ENCODE results near the gene ELANE.
"Not testable (repeated sequence)": the region's sequence is repeated elsewhere in the genome, so short reads cannot be mapped to it uniquely, and the experiment has no call there.

Gene ELANE

DNA sequence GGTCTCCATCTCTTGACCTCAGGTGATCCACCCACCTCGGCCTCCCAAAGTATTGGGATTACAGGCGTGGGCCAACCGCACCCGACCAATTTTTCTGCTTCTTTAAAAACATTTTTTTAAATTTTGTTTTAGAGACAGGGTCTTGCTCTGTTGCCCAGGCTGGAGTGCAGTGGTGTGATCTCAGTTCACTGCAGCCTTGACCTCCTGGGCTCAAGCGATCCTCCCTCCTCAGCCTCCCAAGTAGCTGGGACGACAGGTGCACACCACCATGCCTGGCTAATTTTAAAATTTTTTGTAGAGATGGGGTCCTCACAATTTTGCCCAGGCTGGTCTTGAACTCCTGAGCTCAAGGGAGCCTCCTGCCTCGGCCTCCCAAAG lies 9.3 kb upstream of the ELANE start:
- not testable (repeated sequence) for DNase-seq (ENCODE audit: low spot score)

DNA sequence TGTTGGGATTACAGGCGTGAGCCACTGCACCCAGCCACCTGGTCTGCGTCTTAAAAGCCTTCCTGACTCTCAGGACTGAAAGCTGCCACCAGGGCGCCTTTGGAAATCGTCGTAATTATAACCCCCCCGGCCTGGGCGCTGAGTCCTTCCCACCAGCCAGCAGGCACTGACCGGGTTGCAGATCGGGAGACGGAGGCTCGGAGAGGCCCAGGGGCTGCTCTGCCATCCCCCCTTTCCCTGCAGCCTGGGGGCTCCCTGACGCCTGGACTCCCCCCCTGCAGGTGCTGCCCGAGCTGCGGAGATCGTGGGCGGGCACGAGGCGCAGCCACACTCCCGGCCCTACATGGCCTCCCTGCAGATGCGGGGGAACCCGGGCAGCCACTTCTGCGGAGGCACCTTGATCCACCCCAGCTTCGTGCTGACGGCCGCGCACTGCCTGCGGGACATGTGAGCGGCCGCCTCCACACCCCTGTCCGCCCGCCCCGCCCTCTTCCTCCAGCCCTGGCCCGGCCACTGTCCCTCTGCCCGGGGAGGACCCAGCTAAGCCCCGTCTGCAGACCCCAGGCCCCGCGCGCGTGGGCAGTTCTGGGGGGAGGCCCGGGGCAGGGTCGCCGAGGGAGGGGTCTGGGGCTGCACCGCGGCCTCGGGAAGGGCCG lies 8.8 kb upstream of the ELANE start:
- peak; percentile 67 for DNase-seq (ENCODE audit: low spot score)

DNA sequence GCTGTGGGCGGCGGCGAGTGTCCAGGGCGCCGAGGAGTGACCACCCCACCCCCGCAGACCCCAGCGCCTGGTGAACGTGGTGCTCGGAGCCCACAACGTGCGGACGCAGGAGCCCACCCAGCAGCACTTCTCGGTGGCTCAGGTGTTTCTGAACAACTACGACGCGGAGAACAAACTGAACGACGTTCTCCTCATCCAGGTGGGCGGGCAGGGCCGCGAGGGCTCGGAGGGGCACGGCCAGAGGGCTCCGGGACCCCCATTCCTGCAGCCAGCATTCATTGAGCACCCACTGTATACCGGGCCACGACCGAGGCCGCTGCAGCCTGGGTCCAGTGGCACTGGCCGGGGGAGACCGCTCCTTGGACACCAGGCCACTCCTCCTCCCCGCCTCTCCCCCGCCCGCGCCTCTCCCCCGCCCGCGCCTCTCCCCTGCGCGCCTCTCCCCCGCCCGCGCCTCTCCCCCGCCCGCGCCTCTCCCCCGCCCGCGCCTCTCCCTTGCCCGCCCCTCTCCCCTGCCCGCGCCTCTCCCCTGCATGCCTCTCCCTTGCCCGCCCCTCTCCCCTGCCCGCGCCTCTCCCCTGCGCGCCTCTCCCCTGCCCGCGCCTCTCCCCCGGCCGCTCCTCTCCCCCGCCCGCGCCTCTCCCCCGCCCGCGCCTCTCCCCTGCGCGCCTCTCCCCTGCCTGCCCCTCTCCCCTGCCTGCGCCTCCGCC lies 8.1 kb upstream of the ELANE start:
- DNase-seq (ENCODE audit: low spot score) = no peak

DNA sequence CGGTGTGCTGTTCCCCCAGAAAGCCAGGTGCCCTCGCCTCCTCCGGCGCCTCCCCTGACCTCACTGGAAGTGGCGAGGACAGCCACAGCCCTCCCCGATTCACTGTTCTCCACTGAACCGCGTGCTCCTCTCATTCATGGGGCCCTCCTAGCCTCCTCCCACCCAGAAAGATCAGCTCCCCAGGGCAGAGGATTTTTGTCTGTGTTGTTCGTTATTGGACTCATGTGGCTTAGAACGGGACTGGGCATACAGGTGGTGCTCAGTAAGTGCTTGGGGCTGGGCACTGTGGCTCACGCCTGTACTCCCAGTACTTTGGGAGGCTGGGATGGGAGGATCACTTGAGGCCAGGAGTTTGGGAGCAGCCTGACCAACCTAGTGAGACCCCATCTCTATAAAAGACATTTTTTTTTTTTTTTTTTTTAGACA lies 7.5 kb upstream of the ELANE start:
- no peak for DNase-seq (ENCODE audit: low spot score)

DNA sequence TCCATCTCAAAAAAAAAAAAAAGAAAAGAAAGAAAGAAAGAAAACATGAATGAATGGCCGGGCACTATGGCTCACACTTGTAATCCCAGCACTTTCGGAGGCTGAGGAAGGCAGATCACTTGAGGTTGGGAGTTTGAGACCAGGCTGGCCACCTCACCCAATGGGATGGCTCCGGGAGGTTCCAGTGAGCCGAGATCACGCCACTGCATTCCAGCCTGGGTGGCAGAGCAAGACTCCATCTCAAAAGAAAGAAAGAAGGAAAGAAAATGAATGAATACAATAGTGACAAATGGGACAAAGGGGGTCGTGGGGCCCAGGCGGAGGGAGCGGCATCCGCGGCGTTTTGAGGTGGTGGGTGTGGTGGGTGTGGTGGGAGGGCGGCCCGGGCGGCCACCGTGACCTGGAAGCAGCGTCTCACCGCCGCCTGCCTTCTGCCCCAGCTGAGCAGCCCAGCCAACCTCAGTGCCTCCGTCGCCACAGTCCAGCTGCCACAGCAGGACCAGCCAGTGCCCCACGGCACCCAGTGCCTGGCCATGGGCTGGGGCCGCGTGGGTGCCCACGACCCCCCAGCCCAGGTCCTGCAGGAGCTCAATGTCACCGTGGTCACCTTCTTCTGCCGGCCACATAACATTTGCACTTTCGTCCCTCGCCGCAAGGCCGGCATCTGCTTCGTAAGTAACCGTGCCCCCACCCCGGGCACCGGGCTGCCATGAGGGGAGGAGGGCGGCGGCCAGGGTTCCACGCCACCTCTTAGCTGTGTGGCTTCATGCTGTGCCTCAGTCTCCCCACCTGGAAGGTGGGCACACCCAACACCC lies 6.2 kb upstream of the ELANE start:
- no peak for DNase-seq (ENCODE audit: low spot score)

DNA sequence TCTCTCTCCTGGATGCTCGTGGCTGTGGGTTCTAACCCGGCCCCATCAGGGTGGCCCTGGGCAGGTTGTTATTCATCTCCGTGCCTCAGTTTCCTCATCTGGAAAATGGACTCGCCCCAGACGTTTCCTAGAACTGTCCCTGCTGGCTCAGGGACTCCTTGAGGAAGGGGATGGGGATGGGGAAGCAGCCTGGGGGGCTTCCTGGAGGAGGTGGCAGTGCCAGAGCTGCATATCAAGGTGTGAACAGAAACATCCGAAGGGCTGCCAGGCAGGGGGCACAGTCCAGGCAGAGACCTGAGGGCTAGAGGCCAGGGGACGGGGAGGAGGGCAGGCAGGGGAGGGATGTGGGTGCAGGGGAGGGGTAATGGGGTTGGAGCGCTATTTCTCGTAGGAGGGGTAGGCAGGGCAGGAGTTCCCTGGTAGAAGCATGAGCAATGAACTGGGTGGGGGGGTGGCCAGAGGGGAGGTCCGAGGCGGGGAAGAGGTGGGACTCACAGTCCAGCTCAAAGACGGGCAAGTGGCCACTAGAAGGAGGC lies 3.6 kb upstream of the ELANE start:
- DNase-seq (ENCODE audit: low spot score) = no peak

DNA sequence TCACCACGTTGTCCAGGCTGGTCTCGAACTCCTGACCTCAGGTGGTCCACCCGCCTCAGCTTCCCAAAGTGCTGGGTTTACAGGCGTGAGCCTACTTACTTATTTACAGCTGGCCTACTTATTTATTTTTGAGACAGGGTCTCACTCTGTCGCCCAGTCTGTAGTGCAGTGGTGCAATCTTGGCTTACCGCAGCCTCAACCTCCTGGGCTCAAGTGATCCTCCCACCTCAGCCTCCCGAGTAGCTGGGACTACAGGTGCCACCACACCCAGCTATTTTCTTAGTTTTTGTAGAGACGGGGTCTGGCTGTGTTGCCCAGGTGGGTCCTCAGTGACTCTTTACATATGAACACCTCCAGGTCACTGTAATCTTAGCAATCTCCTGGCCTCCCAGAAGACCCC lies 2.9 kb upstream of the ELANE start:
- not testable (repeated sequence) for DNase-seq (ENCODE audit: low spot score)

DNA sequence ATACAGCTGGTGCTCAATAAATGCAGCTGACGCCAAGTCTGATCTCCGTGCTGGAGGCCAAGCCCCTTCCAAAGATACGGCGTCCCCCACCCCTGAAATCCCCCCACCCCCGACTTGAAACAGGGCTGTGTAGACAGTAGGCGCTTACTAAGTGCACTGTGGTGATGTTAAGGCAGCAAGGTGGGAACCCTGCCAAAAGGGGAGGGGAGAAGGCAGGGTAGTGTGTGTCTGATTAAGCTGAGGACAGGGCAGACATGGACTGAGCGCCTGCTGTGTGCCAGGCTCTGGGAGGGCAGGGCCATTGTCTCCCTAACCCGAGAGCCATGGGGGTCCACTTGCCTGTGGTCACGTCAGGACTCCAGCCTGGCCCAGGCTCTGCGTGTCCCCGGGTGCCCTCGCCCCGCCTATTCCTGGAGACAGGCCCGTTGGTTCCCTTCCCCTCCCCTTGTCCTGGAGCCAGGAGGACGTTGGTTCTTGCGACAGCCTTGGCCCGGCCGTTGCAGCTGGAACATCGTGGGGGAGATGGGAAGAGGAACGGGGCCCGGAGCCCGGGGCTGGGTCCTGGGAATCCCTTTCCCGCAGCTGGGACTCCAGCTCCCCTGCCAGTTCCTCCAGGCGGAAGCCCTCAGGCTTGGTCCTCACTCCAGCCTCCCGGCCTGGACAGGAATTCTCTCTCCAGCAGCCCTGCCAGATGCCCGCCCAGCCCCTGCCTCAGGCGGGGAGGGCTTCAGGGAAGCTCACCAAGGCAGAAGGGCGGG lies 1.7 kb upstream of the ELANE start:
- DNase-seq (ENCODE audit: low spot score) = peak; percentile 69

DNA sequence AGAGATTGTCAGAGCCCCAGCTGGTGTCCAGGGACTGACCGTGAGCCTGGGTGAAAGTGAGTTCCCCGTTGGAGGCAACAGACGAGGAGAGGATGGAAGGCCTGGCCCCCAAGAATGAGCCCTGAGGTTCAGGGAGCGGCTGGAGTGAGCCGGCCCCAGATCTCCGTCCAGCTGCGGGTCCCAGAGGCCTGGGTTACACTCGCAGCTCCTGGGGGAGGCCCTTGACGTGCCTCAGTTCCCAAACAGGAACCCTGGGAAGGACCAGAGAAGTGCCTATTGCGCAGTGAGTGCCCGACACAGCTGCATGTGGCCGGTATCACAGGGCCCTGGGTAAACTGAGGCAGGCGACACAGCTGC lies 1.1 kb upstream of the ELANE start:
- DNase-seq (ENCODE audit: low spot score) = no peak

DNA sequence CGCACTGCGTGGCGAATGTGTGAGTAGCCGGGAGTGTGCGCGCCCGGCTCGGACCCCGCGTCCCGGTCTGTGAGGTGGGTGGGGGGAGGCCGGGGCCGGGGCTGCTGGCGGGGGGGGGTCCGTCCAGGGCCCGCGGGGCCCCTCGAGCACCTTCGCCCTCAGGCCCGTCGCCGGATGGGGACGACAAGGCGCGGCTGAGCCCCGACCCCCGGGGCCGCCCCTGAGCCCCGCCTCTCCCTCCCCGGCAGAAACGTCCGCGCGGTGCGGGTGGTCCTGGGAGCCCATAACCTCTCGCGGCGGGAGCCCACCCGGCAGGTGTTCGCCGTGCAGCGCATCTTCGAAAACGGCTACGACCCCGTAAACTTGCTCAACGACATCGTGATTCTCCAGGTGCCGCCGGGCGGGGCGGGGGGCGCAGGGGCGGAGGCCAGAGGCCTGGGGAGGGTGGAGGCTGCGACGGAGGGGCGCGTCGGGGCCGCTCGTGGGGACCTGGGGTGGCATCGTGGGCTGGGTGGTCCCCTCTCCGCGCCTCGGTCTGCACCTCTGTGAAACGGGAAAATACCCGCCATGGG lies 997 bp downstream of the ELANE start:
- no peak for DNase-seq (ENCODE audit: low spot score)

DNA sequence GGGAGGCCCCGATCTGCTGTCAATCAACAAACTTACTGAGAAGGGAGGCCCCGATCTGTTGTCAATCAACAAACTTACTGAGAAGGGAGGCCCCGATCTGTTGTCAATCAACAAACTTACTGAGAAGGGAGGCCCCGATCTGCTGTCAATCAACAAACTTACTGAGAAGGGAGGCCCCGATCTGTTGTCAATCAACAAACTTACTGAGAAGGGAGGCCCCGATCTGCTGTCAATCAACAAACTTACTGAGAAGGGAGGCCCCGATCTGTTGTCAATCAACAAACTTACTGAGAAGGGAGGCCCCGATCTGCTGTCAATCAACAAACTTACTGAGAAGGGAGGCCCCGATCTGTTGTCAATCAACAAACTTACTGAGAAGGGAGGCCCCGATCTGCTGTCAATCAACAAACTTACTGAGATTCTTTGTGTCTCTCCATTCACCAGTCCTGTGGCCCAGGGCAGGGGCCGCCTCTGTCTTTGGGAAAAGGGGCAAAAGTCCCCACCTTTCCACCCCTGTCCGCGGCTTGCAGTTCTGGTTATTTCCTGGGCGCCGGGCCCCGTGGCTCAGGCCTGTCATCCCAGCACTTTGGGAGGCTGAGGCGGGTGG lies 1.6 kb downstream of the ELANE start:
- not testable (repeated sequence) for DNase-seq (ENCODE audit: low spot score)

DNA sequence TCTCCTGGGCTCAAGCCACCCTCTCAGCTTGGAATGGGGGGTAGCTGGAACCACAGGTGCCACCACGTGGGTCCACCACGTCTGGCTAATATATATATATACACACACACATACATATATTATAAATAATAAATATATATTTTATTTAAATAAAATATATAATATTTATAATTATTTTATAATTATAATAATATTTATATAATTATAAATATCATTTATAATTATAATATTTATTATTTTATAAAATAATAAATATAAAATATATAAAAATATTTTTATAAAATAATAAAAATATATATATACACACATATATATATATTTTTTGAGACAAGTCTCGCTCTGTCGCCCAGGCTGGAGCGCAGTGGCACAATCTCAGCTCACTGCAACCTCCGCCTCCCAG lies 2.4 kb downstream of the ELANE start:
- no peak for DNase-seq (ENCODE audit: low spot score)

DNA sequence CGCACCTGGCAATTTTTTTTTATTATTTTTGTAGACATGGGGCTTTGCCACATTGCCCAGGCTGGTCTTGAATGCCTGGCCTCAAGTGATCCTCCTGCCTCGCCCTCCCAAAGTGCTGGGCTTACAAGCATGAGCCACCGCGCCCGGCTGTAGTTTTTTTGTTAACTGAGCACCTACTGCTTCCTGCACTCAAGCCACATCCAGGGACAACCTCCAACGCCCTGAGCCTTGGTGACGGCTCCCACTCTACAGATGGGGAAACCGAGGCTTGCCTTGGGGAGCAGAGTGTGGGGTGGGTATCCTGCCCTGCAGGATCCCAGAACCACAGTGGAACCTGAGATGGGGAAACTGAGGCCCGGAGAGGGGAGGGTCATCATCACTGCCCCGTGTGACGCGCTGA lies 3.0 kb downstream of the ELANE start:
- no peak for DNase-seq (ENCODE audit: low spot score)

DNA sequence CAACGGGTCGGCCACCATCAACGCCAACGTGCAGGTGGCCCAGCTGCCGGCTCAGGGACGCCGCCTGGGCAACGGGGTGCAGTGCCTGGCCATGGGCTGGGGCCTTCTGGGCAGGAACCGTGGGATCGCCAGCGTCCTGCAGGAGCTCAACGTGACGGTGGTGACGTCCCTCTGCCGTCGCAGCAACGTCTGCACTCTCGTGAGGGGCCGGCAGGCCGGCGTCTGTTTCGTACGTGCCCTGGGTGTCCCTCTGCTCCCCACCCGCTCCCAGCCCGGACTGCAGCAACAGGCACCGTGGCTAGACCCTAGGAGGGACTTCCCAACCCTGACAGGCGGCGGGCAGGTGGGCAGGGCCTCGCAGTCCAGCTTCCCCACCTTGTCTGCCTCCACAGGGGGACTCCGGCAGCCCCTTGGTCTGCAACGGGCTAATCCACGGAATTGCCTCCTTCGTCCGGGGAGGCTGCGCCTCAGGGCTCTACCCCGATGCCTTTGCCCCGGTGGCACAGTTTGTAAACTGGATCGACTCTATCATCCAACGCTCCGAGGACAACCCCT lies 3.5 kb downstream of the ELANE start:
- DNase-seq (ENCODE audit: low spot score) = no peak

DNA sequence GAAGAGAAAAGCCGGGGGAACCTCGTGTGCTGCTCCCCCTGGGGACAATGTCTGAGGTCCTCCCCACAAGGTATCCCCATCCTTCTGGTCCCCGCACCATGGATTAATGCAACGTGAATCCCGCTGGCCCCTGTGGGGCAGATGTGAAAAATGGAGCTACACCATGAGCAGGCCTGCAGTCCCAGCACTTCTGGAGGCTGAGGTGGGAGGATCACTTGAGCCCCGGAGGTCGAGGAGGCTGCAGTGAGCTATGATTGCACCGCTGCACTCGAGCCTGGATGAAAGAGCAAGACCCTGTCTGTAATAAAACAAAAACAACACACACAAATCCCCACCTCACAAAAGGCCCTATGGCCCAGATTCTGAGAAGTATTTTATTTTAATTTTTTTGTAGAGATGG lies 6.2 kb downstream of the ELANE start:
- no peak for DNase-seq (ENCODE audit: low spot score)

DNA sequence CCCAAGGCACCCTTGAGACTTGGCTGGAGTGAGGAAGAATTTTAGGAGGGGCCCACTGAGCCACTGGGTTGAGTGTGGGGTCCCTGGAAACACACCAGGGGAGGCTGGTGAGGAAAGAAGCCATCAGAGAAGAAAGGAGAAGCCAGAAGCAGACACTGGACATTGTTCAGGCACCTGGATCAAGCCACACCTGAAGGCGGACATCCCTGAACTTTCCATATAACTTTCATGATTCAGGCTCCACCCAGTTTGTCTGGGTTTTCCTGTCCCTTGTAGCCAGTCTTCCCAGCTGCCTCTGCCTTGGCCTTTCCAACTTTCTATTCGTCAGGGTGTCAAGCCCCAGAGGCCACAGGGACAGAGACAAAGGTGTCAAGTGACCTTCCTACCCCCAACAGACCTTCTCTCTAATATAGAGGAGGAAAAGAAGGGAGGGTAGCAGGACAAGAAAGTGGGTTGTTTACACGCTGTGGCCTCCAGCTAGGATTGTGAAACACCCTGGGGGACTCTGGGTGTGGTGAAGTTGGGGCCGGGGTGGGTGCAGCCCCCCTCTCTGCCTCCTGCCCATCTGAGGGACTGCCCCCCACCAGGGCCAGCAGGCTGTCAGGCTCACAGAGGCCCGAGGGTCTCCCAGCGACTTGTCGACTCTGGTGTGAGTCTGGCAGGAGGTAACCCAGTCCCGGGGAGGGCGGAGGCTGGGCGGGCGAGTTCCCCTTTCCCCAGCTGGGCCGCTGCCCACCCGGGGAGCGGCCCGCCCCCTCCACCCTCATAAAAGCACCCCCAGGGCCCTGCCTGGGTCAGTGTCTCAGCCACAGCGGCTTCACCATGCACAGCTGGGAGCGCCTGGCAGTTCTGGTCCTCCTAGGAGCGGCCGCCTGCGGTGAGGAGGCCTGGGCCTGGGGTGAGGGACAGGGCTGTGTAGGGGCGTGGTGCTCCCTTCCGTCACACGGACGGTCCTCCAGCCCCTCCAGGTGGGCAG lies 7.1 kb downstream of the ELANE start, which contains the start of gene CFD:
Gene CFD (plus strand): TSS at position 797 of the 976 bp plus-strand sequence. CDS start 26 bp downstream, at position 823.
- DNase-seq (ENCODE audit: low spot score) = no peak

DNA sequence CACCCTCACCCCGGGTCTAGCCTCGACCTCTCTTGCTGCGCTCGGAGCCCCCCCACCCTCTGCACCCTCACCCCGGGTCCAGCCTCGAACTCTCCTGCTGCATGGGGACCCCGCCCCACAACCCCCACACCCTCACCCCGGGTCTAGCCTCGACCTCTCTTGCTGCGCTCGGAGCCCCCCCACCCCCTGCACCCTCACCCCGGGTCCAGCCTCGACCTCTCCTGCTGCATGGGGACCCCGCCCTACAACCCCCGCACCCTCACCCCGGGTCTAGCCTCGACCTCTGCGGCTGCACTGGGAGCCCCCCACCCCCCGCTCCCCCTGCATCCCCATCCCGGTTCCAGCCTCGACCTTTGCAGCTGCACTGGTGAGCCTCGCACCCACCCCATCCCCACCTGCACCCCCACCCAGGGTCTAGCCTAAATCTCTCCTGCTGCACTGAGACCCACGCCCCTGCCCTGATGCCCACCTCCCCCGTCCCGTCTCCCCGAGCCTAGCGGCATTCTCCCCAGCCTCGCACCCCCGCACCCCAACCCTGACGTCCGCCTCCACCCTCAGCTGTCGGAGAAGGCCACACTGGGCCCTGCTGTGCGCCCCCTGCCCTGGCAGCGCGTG lies 9.1 kb downstream of the ELANE start:
- DNase-seq (ENCODE audit: low spot score) = no peak

DNA sequence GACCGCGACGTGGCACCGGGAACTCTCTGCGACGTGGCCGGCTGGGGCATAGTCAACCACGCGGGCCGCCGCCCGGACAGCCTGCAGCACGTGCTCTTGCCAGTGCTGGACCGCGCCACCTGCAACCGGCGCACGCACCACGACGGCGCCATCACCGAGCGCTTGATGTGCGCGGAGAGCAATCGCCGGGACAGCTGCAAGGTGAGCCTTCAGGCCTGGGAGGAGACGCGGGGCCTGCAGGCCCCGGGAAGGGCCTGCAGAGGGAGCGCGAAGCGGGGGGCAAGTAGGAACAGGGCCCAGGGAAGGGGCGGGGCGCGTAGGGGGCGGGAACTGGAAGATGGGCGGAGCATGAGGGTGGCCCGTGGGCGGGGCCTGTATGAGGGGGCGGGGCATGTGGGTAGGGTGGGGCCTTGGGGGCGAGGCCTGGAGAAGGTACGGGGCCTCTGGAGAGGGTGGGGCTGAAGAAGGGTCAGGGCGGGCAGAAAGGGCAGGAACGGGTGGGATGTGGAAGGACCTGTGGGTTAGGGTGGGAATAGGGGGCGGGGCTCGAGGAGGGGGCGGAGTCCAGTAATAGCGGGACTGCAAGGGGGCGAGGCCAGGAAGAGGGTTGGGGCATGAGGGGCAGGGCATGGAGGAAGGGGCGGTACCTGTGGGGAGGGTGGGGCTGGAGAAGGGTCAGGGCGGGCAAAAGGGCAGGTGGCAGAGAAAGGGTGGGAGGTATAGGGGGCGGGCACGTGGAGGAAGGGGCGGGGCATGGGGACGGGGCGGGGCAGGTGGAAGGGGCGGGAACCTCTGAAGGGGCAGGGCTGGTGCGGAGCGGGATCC lies 9.9 kb downstream of the ELANE start:
- peak; percentile 82 for DNase-seq (ENCODE audit: low spot score)
